Occipital lobe (tissue), 2 donors: ENCODE measurements around the gene VSIG10L2. TPM values are rescaled to one million over a fixed set of nuclear protein-coding genes. Genes with fewer than 3 reads are reported as not detected.

Experiments used
- DNase-seq: peaks from one replicate; lab custom pipeline; 2025; lab: John Stamatoyannopoulos, UW
- total RNA-seq: library from RNA; depleted of rRNA; stranded (reverse); fragments of >200 nt; gene quantifications from one replicate; pipeline ENCODE4 v1.2.3, GENCODE V29; 2014

VSIG10L2 gene
- total RNA-seq, 1 donor from 2014 or later: not detected

- DNase-seq: no peak
Observed at GRCh38 chr11:125929445-125930075, 16.3 kb upstream of the VSIG10L2 start.

GRCh38 chr11:125930076-125930450, 15.8 kb upstream of the VSIG10L2 start:
- DNase-seq: no peak

GRCh38 chr11:125931116-125931515, 14.7 kb upstream of the VSIG10L2 start:
- no peak for DNase-seq

- DNase-seq: no peak
Observed at GRCh38 chr11:125931668-125932067, 14.2 kb upstream of the VSIG10L2 start.

GRCh38 chr11:125932301-125932700, 13.5 kb upstream of the VSIG10L2 start:
- DNase-seq: no peak

- no peak for DNase-seq
Observed at GRCh38 chr11:125933030-125933813, 12.6 kb upstream of the VSIG10L2 start.

DNA sequence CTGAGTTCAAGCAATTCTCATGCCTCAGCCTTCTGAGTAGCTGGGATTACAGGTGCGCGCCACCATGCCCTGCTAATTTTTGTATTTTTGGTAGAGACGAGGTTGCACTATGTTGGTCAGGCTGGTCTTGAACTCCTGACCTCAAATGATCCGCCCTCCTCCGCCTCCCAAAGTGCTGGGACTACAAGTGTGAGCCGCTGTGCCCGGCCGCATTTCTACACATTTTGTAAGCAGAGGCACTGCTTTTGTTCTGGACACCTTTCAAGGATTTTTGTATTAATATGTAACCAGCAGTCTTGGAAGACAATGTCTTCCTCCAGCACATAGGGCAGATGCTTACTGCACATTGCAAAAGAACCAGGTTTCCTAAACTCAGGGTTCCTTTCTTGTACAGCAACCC, 11.4 kb upstream of the VSIG10L2 start:
- no peak for DNase-seq

DNA sequence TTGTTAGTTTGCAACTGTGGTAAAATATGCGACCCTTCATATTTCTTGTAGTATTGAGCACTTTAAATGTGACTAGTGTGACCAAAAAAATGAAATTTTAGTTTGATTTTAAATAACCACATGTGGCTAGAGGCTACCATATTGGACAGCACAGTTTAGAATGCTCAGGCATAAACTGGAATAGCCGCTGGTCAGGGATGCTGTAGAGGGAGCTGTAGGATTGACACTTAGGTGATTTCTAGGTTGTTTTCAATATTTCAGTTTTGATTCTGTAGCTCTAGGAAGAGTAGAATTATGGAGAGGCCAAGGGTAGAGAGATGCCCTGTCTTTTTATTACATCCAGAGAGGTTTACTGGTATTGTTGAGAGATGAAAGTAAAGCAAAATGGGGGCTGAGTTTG, 10.8 kb upstream of the VSIG10L2 start:
- no peak for DNase-seq

DNA sequence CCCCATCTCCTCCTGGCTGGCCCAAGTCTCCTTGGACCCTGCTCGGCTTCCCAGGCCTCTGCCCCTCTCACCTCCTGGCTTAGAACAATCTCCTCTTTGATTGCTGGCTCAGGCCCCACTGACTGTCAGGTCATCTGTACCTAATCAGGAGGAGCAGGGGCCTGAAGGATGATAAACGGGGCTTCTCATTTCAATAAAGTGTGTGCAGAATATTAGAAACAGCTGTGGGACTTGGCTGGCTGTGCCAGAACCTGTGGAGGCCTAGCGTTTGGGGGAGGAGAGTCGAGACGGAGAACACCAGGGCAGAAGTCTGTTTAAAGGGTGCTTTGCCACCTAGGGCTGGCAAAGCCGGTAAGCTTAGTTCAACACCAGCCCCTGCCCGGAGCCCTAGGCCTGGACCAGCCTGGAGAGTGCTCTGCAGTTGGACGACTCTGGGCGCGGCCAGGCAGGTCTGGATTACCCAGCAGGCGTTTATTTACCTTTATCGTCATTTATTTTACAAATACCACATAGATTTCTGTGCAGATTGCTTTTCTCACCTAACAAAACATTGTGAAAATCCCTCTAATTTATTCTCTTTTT, 10.1 kb upstream of the VSIG10L2 start:
- no peak for DNase-seq

DNA sequence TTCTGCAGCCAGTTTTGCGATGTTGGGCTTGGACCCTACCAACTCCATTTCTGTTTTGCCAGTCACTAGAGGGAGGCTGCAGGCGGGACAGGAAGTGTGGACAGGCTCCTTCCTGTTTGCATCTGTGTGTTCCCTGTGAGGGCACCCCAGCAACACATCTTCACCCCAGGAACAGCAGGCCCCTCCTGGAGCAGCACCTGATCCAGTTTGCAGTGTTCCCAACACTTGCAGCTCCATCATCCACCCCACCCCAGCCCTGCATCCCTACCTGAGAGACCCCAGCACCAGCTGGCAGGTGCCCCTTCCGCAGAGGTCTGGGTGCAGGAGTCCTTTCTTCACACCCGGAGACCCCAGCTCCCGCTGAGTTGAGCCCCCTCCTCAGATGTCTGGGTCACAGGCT, 7.4 kb upstream of the VSIG10L2 start:
- no peak for DNase-seq

DNA sequence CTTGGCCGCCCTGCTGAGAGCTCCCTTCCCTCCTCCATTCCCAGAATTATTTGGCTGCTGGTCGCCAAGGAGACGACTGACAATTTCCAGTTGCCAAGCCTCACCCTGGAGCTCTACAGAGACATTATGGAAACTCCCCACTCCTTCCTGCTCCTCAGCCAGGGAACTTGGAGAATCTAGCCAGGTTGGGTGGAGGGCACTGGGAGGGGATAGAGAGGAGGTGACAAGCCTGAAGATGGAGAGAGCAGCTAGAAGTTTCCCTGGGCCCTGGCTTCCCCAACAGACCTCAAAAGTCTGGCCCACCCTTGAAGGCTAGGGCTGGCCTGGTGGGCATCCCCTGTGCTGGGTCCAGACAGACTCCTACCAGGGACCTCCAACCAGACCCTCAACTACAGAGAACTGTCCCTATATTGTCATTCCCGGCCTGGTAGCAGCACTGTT, 6.7 kb upstream of the VSIG10L2 start:
- no peak for DNase-seq

- no peak for DNase-seq
Observed at GRCh38 chr11:125940145-125940544, 5.7 kb upstream of the VSIG10L2 start.

GRCh38 chr11:125941267-125941618, 4.6 kb upstream of the VSIG10L2 start:
- no peak for DNase-seq

DNA sequence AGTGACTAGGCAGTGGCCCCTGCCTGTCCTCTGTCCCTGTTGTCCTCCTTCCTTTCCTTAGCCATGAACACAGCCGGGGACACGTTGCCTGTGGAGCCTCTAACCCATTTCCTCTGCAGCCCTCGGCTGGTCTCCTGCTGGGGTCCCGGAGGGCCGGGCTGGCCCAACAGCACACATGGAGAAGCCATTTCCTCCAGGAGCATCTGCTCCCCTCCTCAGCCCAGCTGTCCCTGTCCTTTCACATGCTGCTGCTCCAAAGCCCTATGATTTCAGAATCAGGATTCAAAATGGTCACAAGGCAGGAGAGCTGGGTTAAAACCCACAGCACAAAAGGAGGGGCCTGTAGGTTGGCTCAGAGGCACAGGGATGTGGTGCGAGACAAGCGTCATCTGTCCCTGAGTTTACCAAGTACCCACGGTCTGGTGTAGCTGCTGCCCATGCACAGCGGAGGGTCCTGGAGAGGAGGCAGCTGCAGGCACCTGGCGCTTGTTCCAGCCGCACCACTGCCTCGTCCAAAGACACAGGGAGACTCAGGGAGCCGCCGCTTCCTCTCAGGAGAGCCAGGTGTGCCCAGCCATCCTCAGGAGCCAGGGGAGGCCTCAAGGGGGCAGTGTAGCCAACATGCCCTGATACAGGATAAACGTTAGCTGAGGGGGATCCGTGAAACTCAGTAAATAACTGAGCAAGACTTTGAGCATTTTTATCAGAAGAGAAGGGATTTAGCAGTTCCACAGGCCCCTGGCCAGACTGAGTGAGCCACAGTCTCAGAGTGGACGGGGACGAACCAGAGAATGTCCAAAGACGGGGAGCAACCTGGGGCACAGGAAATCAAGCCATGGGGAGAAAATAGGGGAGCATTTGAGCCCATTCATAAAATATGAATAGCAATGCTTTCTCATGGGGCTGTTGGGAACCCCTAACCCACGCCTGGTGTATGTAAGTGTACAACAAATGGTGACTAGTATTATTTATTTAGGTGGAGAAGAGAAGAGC, 3.9 kb upstream of the VSIG10L2 start:
- DNase-seq: no peak

DNA sequence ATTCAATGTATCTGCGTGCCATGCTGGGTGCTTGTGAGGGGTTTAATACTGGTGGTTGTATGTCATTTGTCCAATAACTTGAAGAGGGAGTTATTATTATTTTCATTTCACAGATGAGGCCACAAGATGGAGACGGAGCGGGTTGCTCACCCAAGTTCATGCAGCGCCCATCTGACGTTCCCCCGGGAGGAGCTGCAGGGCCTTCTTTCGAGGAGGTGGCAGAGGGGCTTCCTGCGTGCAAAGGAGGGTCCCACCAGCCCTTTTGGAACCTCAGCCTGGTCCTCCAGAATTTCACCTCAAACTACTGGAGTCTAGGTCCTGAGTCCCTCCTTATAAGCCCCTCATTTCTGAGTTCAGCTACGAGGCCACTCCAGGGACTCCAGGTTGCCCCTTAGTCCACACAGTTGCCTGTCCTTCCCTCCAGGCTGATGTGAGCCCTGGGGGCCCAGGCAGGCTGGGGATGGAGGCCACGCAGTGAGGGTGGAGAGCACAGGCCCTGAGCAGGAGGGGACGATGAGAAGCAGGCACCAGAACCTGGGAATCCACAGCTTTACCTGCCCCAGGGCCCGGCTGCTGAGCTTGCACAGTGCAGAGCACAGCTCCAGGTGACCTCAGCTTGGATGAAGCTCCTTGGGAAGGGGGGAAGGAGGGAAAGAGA, 2.9 kb upstream of the VSIG10L2 start:
- DNase-seq: no peak

GRCh38 chr11:125943661-125944349, 2.0 kb upstream of the VSIG10L2 start:
- DNase-seq: no peak

DNA sequence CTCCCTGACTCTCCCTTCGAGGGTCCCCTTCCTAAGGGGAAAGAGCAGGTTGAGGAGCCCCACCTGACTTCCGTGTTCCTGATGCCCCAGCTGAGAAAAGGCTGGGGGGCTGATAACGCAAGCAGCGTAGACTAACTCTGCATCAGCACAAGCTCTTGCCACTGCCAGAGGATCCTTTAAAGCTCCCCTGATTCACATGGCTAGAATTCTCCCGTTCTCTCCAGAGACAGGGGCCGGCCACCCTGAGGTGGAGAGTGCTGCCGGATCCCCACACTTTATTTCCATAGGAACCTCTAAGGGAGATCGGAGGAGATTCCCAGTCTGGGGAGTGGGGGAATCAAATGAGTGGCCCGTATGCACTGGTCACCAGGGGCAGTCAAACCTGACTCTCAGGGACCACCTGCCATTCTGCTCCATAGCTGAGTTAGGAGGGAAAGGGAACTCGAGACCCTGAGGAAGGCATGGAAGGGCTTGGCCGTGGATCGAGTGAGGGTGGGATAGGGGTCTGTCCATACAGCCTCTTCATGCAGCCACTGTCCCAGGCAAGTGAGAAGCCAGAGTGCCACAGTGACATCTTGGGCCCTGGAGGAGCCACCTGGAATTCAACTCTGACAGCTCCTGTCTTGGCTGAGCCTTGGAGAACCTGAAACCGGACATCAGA, 1.4 kb upstream of the VSIG10L2 start:
- no peak for DNase-seq

DNA sequence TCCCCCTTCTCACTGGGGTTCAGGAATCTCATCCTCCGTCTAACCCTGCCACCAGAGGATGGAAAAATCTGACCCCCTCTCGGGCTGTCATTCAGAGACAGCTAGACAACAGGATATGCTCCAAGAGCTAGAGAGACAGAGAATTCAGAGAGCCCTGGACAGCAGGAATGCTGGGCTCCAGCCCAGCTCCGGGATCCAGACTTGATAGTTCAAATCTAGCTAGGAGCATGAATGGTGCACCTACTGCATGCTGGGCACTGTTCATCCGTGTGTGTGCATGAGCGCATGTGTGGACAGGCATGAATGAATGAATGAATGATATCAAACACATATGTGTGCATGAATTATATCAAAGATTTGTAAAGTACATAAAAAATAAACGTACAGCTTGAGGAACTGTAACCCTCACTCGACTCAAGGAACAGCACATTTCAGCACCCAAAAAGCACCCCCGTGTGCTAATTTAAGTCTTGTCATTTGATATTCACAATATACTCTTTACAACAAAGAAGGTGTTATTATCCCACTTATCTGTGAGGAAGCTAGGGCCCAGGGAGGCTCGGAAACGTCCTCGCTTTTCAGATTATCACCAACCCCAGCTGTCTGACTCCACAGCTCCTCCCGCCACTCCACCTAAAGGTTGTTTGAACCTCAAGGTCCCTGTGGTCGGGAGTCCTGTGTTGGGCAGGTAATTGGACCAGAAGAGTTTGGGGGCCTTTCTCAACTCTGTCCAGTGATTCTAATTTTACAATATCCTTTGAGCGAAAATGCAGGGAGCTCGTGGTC, 640 bp upstream of the VSIG10L2 start:
- DNase-seq: no peak
